ENCODE results near the gene SDCCAG8. TPM values are rescaled to one million over a fixed set of nuclear protein-coding genes. Genes with fewer than 3 reads are reported as not detected.

SDCCAG8 gene
- polyA plus RNA-seq, 3 donors, result 33.2 to 34.4 (median 33.4) TPM

DNA sequence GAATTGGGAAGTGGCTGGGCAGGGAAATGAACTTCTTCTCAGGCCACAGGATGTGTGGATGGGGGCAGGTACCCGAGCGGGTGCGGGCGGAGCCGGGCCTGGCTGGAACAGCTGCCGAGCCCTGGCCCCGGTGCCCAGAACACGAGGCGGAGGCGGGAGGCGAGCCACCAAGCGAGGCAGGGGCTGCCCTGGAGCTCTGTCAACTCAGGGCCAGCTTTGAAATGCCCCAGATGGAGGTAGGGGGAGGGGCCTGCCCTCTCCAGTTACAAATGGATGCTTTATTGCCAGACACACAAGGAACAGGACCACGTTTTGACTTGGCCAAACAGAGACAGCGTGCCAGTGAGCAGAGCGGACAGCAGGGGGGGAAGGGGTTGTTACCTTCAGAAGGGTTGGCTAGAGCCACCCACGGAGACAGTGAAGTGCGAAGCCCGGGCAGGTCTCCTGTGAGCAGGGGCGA lies 240.4 kb downstream of the SDCCAG8 start:
- Histone ChIP-seq H3K27ac (ENCODE audit: low read depth in 1 of 2, low read length in 2 of 2) (peak overlapping the region; percentile 95), H3K9ac (ENCODE audit: insufficient read depth, low read length, poor library complexity, severe bottlenecking) (peak overlapping the region; percentile 75), H3K36me3 (replicated peaks in 1 of 2; ENCODE audit: control insufficient read depth in 1 of 2, insufficient read depth in 2 of 2, low read length in 2 of 2) (peaks cover 0 to 12% of the 10 kb centered on the region in 2 donors), H4K20me1 (ENCODE audit: insufficient read depth, low read length) (no peaks in the 10 kb centered on the region), H3K9me3 (replicated peaks in 1 of 2; ENCODE audit: control insufficient read depth in 1 of 2, insufficient read depth in 1 of 2, low read length in 2 of 2) (no peaks in the 10 kb centered on the region), H3K4me1 (ENCODE audit: control insufficient read depth in 1 of 2, insufficient read depth in 2 of 2, low read length in 2 of 2) (peaks cover 30 to 37% of the 10 kb centered on the region in 2 donors), H3K27me3 (ENCODE audit: control insufficient read depth in 2 of 2, insufficient read depth in 2 of 2, low read length in 2 of 2) (no peaks in the 10 kb centered on the region), H3K79me2 (ENCODE audit: insufficient read depth, low read length) (no peaks in the 10 kb centered on the region), H3K4me2 (replicated peaks; ENCODE audit: extremely low read depth, low read length, poor library complexity, severe bottlenecking) (peak overlapping the region; percentile 64), H3K4me3 (replicated peaks in 1 of 3; ENCODE audit: low read depth in 2 of 3, low read length in 3 of 3) (peak overlapping the region; percentile 5 to 43 (median 17)), H2AFZ (ENCODE audit: insufficient read depth, low read depth, low read length, poor library complexity, severe bottlenecking) (peak overlapping the region; percentile 96)
- Mint-ChIP-seq H3K4me3 (peak overlapping the region; percentile 60 to 82), H3K36me3 (peaks cover 20 to 43% of the 10 kb centered on the region in 2 donors), H3K27ac (peak overlapping the region; percentile 95 to 98 (median 98)), H3K4me1 (peaks cover 31% of the 10 kb centered on the region), H3K9me3 (peaks cover 0 to 3% (median 0%) of the 10 kb centered on the region in 7 donors), H3K27me3 (ENCODE audit: low read depth in 3 of 3) (no peaks in the 10 kb centered on the region)
- whole genome bisulfite sequencing (ENCODE audit: insufficient coverage), result 25% methylated on average over 16 of the region's 19 CpGs
- DNase-seq, result no peak
- intact Hi-C loops (cut with micrococcal nuclease), result loop anchor here in 1 of 2 donors (10.0 kb wide), 1 partner anchor 141 kb away; no protein-coding TSS in a partner anchor
- TF ChIP-seq, protein P1, sequence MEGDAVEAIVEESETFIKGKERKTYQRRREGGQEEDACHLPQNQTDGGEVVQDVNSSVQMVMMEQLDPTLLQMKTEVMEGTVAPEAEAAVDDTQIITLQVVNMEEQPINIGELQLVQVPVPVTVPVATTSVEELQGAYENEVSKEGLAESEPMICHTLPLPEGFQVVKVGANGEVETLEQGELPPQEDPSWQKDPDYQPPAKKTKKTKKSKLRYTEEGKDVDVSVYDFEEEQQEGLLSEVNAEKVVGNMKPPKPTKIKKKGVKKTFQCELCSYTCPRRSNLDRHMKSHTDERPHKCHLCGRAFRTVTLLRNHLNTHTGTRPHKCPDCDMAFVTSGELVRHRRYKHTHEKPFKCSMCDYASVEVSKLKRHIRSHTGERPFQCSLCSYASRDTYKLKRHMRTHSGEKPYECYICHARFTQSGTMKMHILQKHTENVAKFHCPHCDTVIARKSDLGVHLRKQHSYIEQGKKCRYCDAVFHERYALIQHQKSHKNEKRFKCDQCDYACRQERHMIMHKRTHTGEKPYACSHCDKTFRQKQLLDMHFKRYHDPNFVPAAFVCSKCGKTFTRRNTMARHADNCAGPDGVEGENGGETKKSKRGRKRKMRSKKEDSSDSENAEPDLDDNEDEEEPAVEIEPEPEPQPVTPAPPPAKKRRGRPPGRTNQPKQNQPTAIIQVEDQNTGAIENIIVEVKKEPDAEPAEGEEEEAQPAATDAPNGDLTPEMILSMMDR (IDR thresholded peaks at IDR 0.05), result no peak

DNA sequence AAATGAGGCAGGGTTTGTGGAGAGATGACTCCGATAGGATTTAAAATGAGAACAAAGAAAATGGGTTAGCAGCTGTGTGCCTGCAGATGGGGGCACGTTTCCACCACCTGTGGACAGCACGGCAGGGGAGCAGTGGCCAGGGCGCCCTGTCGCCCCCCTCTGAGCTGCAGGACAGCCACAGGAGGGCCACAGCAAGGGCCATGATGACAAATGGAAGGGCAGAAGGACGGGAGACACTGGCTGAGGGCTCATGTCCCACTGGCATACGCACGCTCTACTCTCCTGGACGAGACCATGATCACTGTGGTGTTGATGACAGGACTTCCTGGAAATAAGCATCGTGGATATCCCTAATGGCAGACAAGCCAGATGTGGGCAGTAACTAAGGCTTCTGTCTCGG lies 241.0 kb downstream of the SDCCAG8 start:
- H3K4me2 ChIP-seq (replicated peaks; ENCODE audit: extremely low read depth, low read length, poor library complexity, severe bottlenecking), result no peak overlapping the region
- peak overlapping the region; percentile 96 for H2AFZ ChIP-seq (ENCODE audit: insufficient read depth, low read depth, low read length, poor library complexity, severe bottlenecking)
- no peaks in the 10 kb centered on the region for H4K20me1 ChIP-seq (ENCODE audit: insufficient read depth, low read length)
- H3K9ac ChIP-seq (ENCODE audit: insufficient read depth, low read length, poor library complexity, severe bottlenecking), result peak overlapping the region; percentile 75
- H3K27ac ChIP-seq (ENCODE audit: low read depth in 1 of 2, low read length in 2 of 2), result peak overlapping the region; percentile 95
- peaks cover 30 to 37% of the 10 kb centered on the region in 2 donors for H3K4me1 ChIP-seq (ENCODE audit: control insufficient read depth in 1 of 2, insufficient read depth in 2 of 2, low read length in 2 of 2)
- no peaks in the 10 kb centered on the region for H3K27me3 ChIP-seq (ENCODE audit: control insufficient read depth in 2 of 2, insufficient read depth in 2 of 2, low read length in 2 of 2)
- Mint-ChIP-seq H3K4me1 (peaks cover 31% of the 10 kb centered on the region), H3K27ac (peak overlapping the region; percentile 95 to 98 (median 98)), H3K36me3 (peaks cover 21 to 44% of the 10 kb centered on the region in 2 donors), H3K9me3 (peaks cover 0 to 3% (median 0%) of the 10 kb centered on the region in 7 donors), H3K4me3 (peak overlapping the region in 1 of 2 donors; percentile 12), H3K27me3 (ENCODE audit: low read depth in 3 of 3) (no peaks in the 10 kb centered on the region)
- DNase-seq, result no peak
- TF ChIP-seq, protein P1 (IDR thresholded peaks at IDR 0.05), result no peak
- peaks cover 0 to 16% of the 10 kb centered on the region in 2 donors for H3K36me3 ChIP-seq (replicated peaks in 1 of 2; ENCODE audit: control insufficient read depth in 1 of 2, insufficient read depth in 2 of 2, low read length in 2 of 2)
- H3K4me3 ChIP-seq (replicated peaks in 1 of 3; ENCODE audit: low read depth in 2 of 3, low read length in 3 of 3), result peak overlapping the region in 1 of 3 experiments; percentile 43
- H3K9me3 ChIP-seq (replicated peaks in 1 of 2; ENCODE audit: control insufficient read depth in 1 of 2, insufficient read depth in 1 of 2, low read length in 2 of 2), result no peaks in the 10 kb centered on the region
- whole genome bisulfite sequencing (ENCODE audit: insufficient coverage), result 98% methylated on average over 9 of the region's 11 CpGs
- H3K79me2 ChIP-seq (ENCODE audit: insufficient read depth, low read length), result no peaks in the 10 kb centered on the region
- intact Hi-C loops (cut with micrococcal nuclease), result loop anchor here in 1 of 2 donors (10.0 kb wide), 1 partner anchor 142 kb away; no protein-coding TSS in a partner anchor

Measured in CD14-positive monocyte (primary cell).